ENCODE results near the gene FUBP1. TPM values are rescaled to one million over a fixed set of nuclear protein-coding genes. Genes with fewer than 3 reads are reported as not detected.

Gene FUBP1
- total RNA-seq, 1 experiment from 2014 or later = 271 TPM

DNA sequence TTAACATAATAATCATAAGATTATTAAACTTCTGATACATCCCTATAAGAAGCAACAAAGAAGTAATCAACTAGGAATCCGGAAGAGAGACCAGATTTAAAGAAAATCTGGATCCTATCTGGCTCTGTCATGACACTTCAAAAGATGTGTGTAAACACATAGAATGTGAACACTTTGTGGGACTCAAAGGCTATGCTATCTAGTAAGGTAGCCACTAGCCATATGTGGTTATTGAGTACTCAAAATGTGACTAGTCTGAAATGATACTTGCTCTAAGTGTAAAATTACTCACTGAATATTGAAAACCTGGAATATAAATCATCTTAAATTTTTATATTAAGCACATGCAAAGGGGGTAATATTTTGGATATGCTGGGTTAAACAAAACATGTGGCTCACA is 8.7 kb downstream of the FUBP1 start:
- WGBS (ENCODE audit: extremely low coverage, insufficient read length, low lambda C conversion rate) = no CpG with 5 or more reads among the region's 1 CpG
- no peak overlapping the region for H3K18ac ChIP-seq (ENCODE audit: insufficient read length, low read depth, low read length)

More for the DNA sequence above, 8.7 kb downstream of the FUBP1 start:
- Mint-ChIP-seq H3K4me3 (no peak overlapping the region), H3K9me3 (no peaks in the 10 kb centered on the region), H3K27me3 (ENCODE audit: low read depth) (no peaks in the 10 kb centered on the region), H3K36me3 (ENCODE audit: insufficient read depth in 1 of 3, low read depth in 3 of 3) (peaks cover 33 to 63% (median 62%) of the 10 kb centered on the region in 3 experiments), H3K4me1 (peaks cover 16 to 23% of the 10 kb centered on the region in 2 experiments), H3K27ac (no peak overlapping the region)
- no peaks in the 10 kb centered on the region for H3K27me3 ChIP-seq (ENCODE audit: insufficient read depth, low read length)
- no peak overlapping the region for H3K9ac ChIP-seq (ENCODE audit: extremely low read depth, insufficient read length, low read length)
- H3K9me3 ChIP-seq (ENCODE audit: control insufficient read depth, low read depth, low read length) = no peaks in the 10 kb centered on the region
- H3K23me2 ChIP-seq (ENCODE audit: insufficient read length, low read depth, low read length, poor library complexity, severe bottlenecking) = no peaks in the 10 kb centered on the region
- peaks cover 37% of the 10 kb centered on the region for H3K79me2 ChIP-seq (ENCODE audit: insufficient read depth, low read length)
- no peak overlapping the region for H3K23ac ChIP-seq (ENCODE audit: insufficient read length, low read depth, low read length)
- H4K8ac ChIP-seq (replicated peaks; ENCODE audit: insufficient read length, low read depth, low read length) = no peak overlapping the region
- no peak overlapping the region for H3T11ph ChIP-seq (ENCODE audit: low read length)
- no peaks in the 10 kb centered on the region for H3K4me1 ChIP-seq (ENCODE audit: insufficient read depth, low read length)
- DNase-seq = no peak
- H3K4ac ChIP-seq (ENCODE audit: low read depth, low read length) = no peak overlapping the region
- peaks cover 3% of the 10 kb centered on the region for H3K79me1 ChIP-seq (ENCODE audit: insufficient read depth, low read depth, low read length, poor library complexity, severe bottlenecking)
- no peak overlapping the region for H2BK5ac ChIP-seq (ENCODE audit: insufficient read length, low read length)
- no peak overlapping the region for H3K27ac ChIP-seq (ENCODE audit: insufficient read length, low read depth, low read length)
- no peak overlapping the region for H2BK20ac ChIP-seq (ENCODE audit: low read depth, low read length, poor library complexity, severe bottlenecking)
- no peak overlapping the region for H2BK120ac ChIP-seq (ENCODE audit: low read depth, low read length, poor library complexity, severe bottlenecking)
- H2AFZ ChIP-seq (ENCODE audit: low read length) = no peak overlapping the region
- no peak overlapping the region for H2BK15ac ChIP-seq (ENCODE audit: low read depth, low read length)
- H4K20me1 ChIP-seq (ENCODE audit: control insufficient read depth, insufficient read depth, insufficient read length) = no peaks in the 10 kb centered on the region
- no peak overlapping the region for H4K5ac ChIP-seq (ENCODE audit: insufficient read length, low read depth, low read length)
- H4K91ac ChIP-seq (ENCODE audit: insufficient read length, low read depth, low read length) = no peak overlapping the region
- H3K56ac ChIP-seq (ENCODE audit: insufficient read length, low read depth, low read length) = no peak overlapping the region
- no peak overlapping the region for H2BK12ac ChIP-seq (ENCODE audit: insufficient read length, low read depth, low read length)
- no peak for TF ChIP-seq CTCF (conservative IDR thresholded peaks at IDR 0.05)
- H3K14ac ChIP-seq (ENCODE audit: insufficient read depth, low read length) = no peak overlapping the region
- no peak overlapping the region for H3K4me2 ChIP-seq (ENCODE audit: insufficient read depth, insufficient read length, low read length)
- H2AK5ac ChIP-seq (ENCODE audit: insufficient read length, low read length) = no peak overlapping the region

Data from H9 (cell line).